HG03469 (cell line): ENCODE measurements around the gene GDA.
"Not testable (repeated sequence)": the region's sequence is repeated elsewhere in the genome, so short reads cannot be mapped to it uniquely, and the experiment has no call there.

Experiments
- ATAC-seq: cut with Tn5 transposase; IDR thresholded peaks from one replicate; pipeline ENCODE4 v1.9.1; 2021; ENCODE audit warnings: mild to moderate bottlenecking, moderate library complexity, moderate number of reproducible peaks; ENCODE audit not compliant: unreplicated experiment

Gene GDA

GRCh38 chr9:72204062-72204461 lies 54.8 kb downstream of the GDA start:
- no peak for ATAC-seq

- peak; percentile 39 for ATAC-seq
Observed at GRCh38 chr9:72205513-72205912, 56.3 kb downstream of the GDA start.

- ATAC-seq: no peak
Observed at GRCh38 chr9:72207278-72207677, 58.0 kb downstream of the GDA start.

- no peak for ATAC-seq
Observed at GRCh38 chr9:72210522-72210921, 61.3 kb downstream of the GDA start.

GRCh38 chr9:72211047-72211446 lies 61.8 kb downstream of the GDA start:
- ATAC-seq: no peak

GRCh38 chr9:72213906-72214305 lies 64.7 kb downstream of the GDA start:
- no peak for ATAC-seq

- ATAC-seq: no peak
Observed at GRCh38 chr9:72217306-72217842, 68.1 kb downstream of the GDA start.

GRCh38 chr9:72220589-72220988 lies 71.3 kb downstream of the GDA start:
- no peak for ATAC-seq

- ATAC-seq: no peak
Observed at GRCh38 chr9:72226146-72226812, 77.0 kb downstream of the GDA start.

GRCh38 chr9:72228282-72228681 lies 79.0 kb downstream of the GDA start:
- no peak for ATAC-seq

GRCh38 chr9:72232778-72233177 lies 83.5 kb downstream of the GDA start:
- no peak for ATAC-seq

- ATAC-seq: no peak
Observed at GRCh38 chr9:72247549-72247948, 98.3 kb downstream of the GDA start.

GRCh38 chr9:72251589-72251988 lies 102.3 kb downstream of the GDA start:
- no peak for ATAC-seq

GRCh38 chr9:72254901-72255545 lies 105.8 kb downstream of the GDA start:
- no peak for ATAC-seq

- no peak for ATAC-seq
Observed at GRCh38 chr9:72255569-72255968, 106.3 kb downstream of the GDA start.

GRCh38 chr9:72256931-72257330 lies 107.7 kb downstream of the GDA start:
- no peak for ATAC-seq

GRCh38 chr9:72257814-72258213 lies 108.6 kb downstream of the GDA start:
- no peak for ATAC-seq

- ATAC-seq: no peak
Observed at GRCh38 chr9:72262063-72262462, 112.8 kb downstream of the GDA start.

GRCh38 chr9:72263572-72263971 lies 114.3 kb downstream of the GDA start:
- no peak for ATAC-seq

- ATAC-seq: no peak
Observed at GRCh38 chr9:72268961-72269360, 119.7 kb downstream of the GDA start.

GRCh38 chr9:72270359-72270758 lies 121.1 kb downstream of the GDA start:
- ATAC-seq: not testable (repeated sequence)
